Thymus (tissue), 11 donors: ENCODE data around the gene RIPK4. TPM values are rescaled to one million over a fixed set of nuclear protein-coding genes. Genes with fewer than 3 reads are reported as not detected.
"Not testable (repeated sequence)": the region's sequence is repeated elsewhere in the genome, so short reads cannot be mapped to it uniquely, and the experiment has no call there.

Experiments used
- DNase-seq, 9 donors: peaks; one replicate each; pipeline ENCODE4 v3.0.0-alpha.2; 2013; ENCODE audit warnings: low spot score in 9 of 9, low read depth in 6 of 9, missing footprints in 1 of 9
- H3K27ac ChIP-seq, 2 donors: one replicate each; pipeline ENCODE4 v1.5.1; 2013; ENCODE audit warnings: control low read depth in 1 of 2, low read depth in 1 of 2, low read length in 1 of 2, mild to moderate bottlenecking in 1 of 2, moderate library complexity in 1 of 2
- H3K27me3 ChIP-seq, 2 donors: one replicate each; pipeline ENCODE4 v1.5.1; 2013; ENCODE audit warnings: low read length in 1 of 2; ENCODE audit not compliant: control insufficient read depth in 2 of 2, insufficient read depth in 1 of 2
- H3K36me3 ChIP-seq, 2 donors: one replicate each; pipeline ENCODE4 v1.5.1; 2013; ENCODE audit warnings: low read length in 1 of 2, mild to moderate bottlenecking in 1 of 2, moderate library complexity in 1 of 2; ENCODE audit not compliant: control insufficient read depth in 2 of 2, insufficient read depth in 2 of 2
- H3K4me1 ChIP-seq, 2 donors: one replicate each; pipeline ENCODE4 v1.5.1; 2013; ENCODE audit warnings: low read length in 2 of 2; ENCODE audit not compliant: control insufficient read depth in 2 of 2, insufficient read depth in 2 of 2
- H3K4me3 ChIP-seq, 2 donors: one replicate each; pipeline ENCODE4 v1.5.1; 2013; ENCODE audit warnings: low read length in 2 of 2, control low read depth in 1 of 2, mild to moderate bottlenecking in 1 of 2
- H3K9me3 ChIP-seq, 2 donors: one replicate each; pipeline ENCODE4 v1.5.1; 2013; ENCODE audit warnings: low read length in 1 of 2, mild to moderate bottlenecking in 1 of 2; ENCODE audit not compliant: control insufficient read depth in 2 of 2, insufficient read depth in 1 of 2
- WGBS: extraction: QIAGEN DNeasy Blood & Tissue Kit; methylation state at CpG from one replicate; pipeline ENCODE4 v1.1.7; 2013; 5-methylcytosine and 5-hydroxymethylcytosine counted together
- polyA plus RNA-seq: library from polyadenylated mRNA; stranded (reverse); fragments of 200-250 nt; gene quantifications from one replicate; pipeline ENCODE4 v1.2.3, GENCODE V29; 2013
- total RNA-seq: library from RNA; stranded (reverse); fragments of 120-200 nt; gene quantifications from one replicate; pipeline ENCODE4 v1.2.4, GENCODE V29; 2013
- donor health status: healthy.

The RIPK4 gene
- total and polyA plus RNA-seq, 2 donors: 9.3 to 12.6 TPM

- WGBS: 93% methylated on average over 20 of the region's 20 CpGs
- H3K27me3 ChIP-seq: peaks cover 17 to 80% of the 10 kb centered on the region in 2 donors
- DNase-seq: no peak
- H3K4me1 ChIP-seq: peaks cover 0 to 5% of the 10 kb centered on the region in 2 donors
- H3K9me3 ChIP-seq: no peaks in the 10 kb centered on the region
- no peak overlapping the region for H3K27ac ChIP-seq
- no peaks in the 10 kb centered on the region for H3K36me3 ChIP-seq
- no peak overlapping the region for H3K4me3 ChIP-seq
Measured at GRCh38 chr21:41722052-41723018, 44.5 kb downstream of the RIPK4 start.

- peaks cover 2 to 79% of the 10 kb centered on the region in 2 donors for H3K27me3 ChIP-seq
- 78% methylated on average over 2 of the region's 2 CpGs for WGBS
Measured at GRCh38 chr21:41720250-41720649, 46.6 kb downstream of the RIPK4 start.

GRCh38 chr21:41719691-41720090 is 47.2 kb downstream of the RIPK4 start:
- Histone ChIP-seq H3K9me3 (no peaks in the 10 kb centered on the region), H3K27ac (no peak overlapping the region), H3K4me1 (no peaks in the 10 kb centered on the region), H3K36me3 (no peaks in the 10 kb centered on the region), H3K27me3 (peaks cover 5 to 81% of the 10 kb centered on the region in 2 donors), H3K4me3 (no peak overlapping the region)
- DNase-seq: no peak
- WGBS: 93% methylated on average over 6 of the region's 6 CpGs

More at GRCh38 chr21:41720250-41720649, 46.6 kb downstream of the RIPK4 start:
- DNase-seq: no peak
- Histone ChIP-seq H3K4me3 (no peak overlapping the region), H3K9me3 (no peaks in the 10 kb centered on the region), H3K27ac (no peak overlapping the region), H3K36me3 (no peaks in the 10 kb centered on the region), H3K4me1 (no peaks in the 10 kb centered on the region)

DNA sequence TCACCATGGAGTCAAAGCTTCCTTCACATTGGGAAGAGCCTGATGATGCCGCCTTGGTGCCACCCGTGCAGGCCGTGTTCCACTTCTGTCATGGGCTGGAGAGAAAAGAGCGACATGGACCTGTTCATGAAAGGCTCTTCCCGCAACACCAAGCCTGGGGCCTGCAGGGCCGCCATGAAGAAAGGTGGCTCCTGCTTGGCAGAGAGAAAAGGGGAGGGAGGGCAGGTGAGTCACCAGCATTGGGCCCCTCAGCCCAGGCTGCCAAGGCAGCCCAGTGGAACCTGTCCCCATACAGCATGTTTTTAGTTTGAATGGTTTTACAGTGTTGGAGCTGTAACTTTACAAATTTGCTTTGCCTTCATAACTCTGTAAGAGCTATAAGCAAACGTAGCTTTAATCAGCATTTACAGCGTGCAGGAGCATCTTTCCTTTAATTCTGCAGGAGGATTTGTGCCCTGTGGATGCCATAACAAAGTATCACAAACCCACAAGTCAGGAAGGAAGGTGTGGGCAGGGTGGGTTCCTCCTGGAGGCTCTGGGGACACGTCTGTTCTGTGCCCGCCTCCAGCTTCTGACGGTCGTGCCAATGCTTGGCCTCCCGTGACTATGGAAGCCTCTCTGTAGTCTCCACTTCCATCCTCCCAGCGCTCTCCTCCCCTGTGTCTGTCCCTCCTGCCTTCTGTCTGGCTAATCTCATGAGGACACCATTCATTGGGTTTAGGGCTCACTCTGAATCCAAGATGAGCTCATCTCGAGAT is 49.1 kb downstream of the RIPK4 start:
- Histone ChIP-seq H3K36me3 (no peaks in the 10 kb centered on the region), H3K27ac (no peak overlapping the region), H3K27me3 (peaks cover 15 to 81% of the 10 kb centered on the region in 2 donors), H3K4me1 (no peaks in the 10 kb centered on the region), H3K4me3 (no peak overlapping the region), H3K9me3 (peaks cover 0 to 1% of the 10 kb centered on the region in 2 donors)
- DNase-seq: no peak
- WGBS: 52% methylated on average over 15 of the region's 15 CpGs

DNA sequence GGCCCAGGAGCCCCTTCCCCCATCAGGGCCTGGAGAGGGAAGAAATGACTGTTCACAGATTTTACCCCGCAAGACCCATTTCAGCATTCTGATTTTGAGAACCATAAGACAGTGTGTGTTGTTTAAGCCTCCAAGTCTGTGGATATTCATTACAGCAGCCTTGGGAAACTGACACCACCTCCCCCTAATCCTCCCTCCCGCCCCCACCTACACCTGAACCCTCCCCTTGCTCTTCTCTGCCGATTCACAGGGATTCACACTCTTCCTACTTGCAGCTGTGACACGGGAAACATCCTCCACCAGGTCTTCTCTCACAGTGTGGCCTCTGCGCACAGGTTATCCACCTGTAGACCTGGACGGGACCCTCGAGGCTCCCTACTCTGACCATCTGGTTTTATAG is 50.1 kb downstream of the RIPK4 start:
- Histone ChIP-seq H3K4me3 (no peak overlapping the region), H3K4me1 (peaks cover 0 to 3% of the 10 kb centered on the region in 2 donors), H3K27me3 (peaks cover 20 to 81% of the 10 kb centered on the region in 2 donors), H3K27ac (no peak overlapping the region), H3K36me3 (no peaks in the 10 kb centered on the region), H3K9me3 (peaks cover 0 to 1% of the 10 kb centered on the region in 2 donors)
- whole genome bisulfite sequencing: 91% methylated on average over 7 of the region's 7 CpGs
- no peak for DNase-seq

DNA sequence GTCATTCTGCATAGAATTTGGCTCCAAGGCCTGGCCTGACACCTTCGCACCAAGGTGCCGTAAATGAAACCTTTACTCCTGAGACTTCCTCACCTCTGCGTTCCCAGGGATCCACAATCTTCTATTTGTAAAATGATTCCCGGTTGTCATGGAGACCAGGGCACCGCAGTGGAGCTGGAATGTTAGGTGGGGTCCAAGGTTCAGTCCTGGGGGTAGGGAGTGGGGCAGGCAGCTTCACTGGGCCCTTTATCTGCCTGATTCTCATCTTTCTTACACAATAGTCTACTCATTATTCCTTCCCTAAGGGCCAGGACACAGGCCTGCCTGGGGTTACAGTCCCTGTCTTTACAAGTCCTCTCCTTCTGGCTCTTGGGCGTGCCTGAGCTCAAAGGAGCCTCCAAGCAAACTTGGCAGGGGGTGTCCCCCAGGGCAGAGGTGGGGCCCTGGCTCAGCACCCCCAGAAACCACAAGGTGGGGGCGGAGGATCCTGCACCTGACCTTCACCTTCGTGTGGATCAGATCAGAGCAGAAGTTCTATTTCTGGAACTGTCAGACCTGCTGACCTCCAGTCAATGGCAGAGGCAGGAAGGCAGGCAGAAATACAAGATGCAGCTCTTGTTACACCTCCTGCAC is 51.1 kb downstream of the RIPK4 start:
- WGBS: 79% methylated on average over 8 of the region's 8 CpGs
- H3K4me1 ChIP-seq: peaks cover 0 to 8% of the 10 kb centered on the region in 2 donors
- H3K27ac ChIP-seq: no peak overlapping the region
- H3K9me3 ChIP-seq: peaks cover 0 to 1% of the 10 kb centered on the region in 2 donors
- H3K4me3 ChIP-seq: no peak overlapping the region
- DNase-seq: no peak
- no peaks in the 10 kb centered on the region for H3K36me3 ChIP-seq
- peaks cover 21 to 86% of the 10 kb centered on the region in 2 donors for H3K27me3 ChIP-seq

- WGBS: 66% methylated on average over 13 of the region's 13 CpGs
- not testable (repeated sequence) for H3K4me3 ChIP-seq, H3K27ac ChIP-seq, H3K9me3 ChIP-seq, H3K4me1 ChIP-seq, DNase-seq, H3K36me3 ChIP-seq
- H3K27me3 ChIP-seq: peaks cover 22 to 89% of the 10 kb centered on the region in 2 donors
Measured at GRCh38 chr21:41714299-41714865, 52.5 kb downstream of the RIPK4 start.

- Histone ChIP-seq H3K4me3 (no peak overlapping the region), H3K27ac (no peak overlapping the region), H3K4me1 (peaks cover 0 to 8% of the 10 kb centered on the region in 2 donors), H3K27me3 (peaks cover 22 to 86% of the 10 kb centered on the region in 2 donors), H3K36me3 (no peaks in the 10 kb centered on the region), H3K9me3 (peaks cover 0 to 1% of the 10 kb centered on the region in 2 donors)
- 90% methylated on average over 22 of the region's 22 CpGs for WGBS
- DNase-seq: no peak
Measured at GRCh38 chr21:41713495-41714281, 53.2 kb downstream of the RIPK4 start.
